Activated naive CD4-positive, alpha-beta T cell treated with anti-CD3 and anti-CD28 coated beads, Interleukin-2, amount 50 U/mL, for 72 hours (primary cell): Measurements from ENCODE around the gene GAS2L1. TPM values are rescaled to one million over a fixed set of nuclear protein-coding genes. Genes with fewer than 3 reads are reported as not detected.

Experiments used
- ATAC-seq, 2 donors: fragments of 150-1000 bp; cut with Tn5 transposase; 2 replicates each; pipeline ENCODE4 v1.10.0; 2021; ENCODE audit warnings: mild to moderate bottlenecking in 2 of 2, moderate library complexity in 2 of 2
- DNase-seq, 2 donors: peaks; one replicate each; pipeline ENCODE4 v3.0.0; 2021 to 2022; ENCODE audit warnings: low spot score in 2 of 2
- H3K27ac Mint-ChIP-seq, 2 donors: one replicate each; pipeline ENCODE4 v1.8.0; 2022; ENCODE audit warnings: mild to moderate bottlenecking in 2 of 2, mixed read lengths in 2 of 2
- H3K36me3 Mint-ChIP-seq, 2 donors: one replicate each; pipeline ENCODE4 v1.8.0; 2022; ENCODE audit warnings: mixed read lengths in 2 of 2
- H3K9me3 Mint-ChIP-seq, 2 donors: one replicate each; pipeline ENCODE4 v1.8.0; 2022; ENCODE audit warnings: mixed read lengths in 2 of 2
- total RNA-seq, 2 donors: library from RNA; stranded (reverse); gene quantifications; one replicate each; pipeline ENCODE4 v1.2.3, GENCODE V29; 2022

The GAS2L1 gene
- total RNA-seq, 2 donors from 2014 or later, result 0.36 to 1.5 TPM

DNA sequence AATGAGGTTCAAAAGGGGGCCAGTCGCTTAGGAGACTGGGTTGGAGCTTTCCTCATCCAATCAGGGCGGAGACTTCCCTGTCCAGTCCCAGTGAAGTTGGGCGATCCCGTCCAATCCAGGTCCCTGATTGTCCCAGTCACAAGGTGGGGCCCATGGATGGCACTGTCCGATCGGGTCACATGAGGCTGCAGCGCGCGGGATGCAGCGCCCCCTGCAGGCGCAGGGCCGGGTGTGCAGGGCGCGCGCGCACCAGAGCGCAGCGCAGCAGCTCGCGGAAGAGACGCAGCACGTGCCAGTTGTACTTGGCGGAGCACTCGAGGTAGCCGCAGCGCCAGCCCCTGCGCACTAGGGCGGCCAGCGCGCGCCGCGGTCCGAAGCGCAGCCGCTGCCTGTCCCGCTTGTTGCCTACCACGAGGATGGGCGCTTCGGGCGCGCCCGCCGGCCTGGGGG, 6.7 kb downstream of the GAS2L1 start:
- DNase-seq (peak in 1 of 2 donors; percentile 68), ATAC-seq (peak; percentile 11 to 52)
- Mint-ChIP-seq H3K9me3 (no peaks in the 10 kb centered on the region), H3K27ac (no peak overlapping the region), H3K36me3 (peaks cover 7 to 11% of the 10 kb centered on the region in 2 donors)

DNA sequence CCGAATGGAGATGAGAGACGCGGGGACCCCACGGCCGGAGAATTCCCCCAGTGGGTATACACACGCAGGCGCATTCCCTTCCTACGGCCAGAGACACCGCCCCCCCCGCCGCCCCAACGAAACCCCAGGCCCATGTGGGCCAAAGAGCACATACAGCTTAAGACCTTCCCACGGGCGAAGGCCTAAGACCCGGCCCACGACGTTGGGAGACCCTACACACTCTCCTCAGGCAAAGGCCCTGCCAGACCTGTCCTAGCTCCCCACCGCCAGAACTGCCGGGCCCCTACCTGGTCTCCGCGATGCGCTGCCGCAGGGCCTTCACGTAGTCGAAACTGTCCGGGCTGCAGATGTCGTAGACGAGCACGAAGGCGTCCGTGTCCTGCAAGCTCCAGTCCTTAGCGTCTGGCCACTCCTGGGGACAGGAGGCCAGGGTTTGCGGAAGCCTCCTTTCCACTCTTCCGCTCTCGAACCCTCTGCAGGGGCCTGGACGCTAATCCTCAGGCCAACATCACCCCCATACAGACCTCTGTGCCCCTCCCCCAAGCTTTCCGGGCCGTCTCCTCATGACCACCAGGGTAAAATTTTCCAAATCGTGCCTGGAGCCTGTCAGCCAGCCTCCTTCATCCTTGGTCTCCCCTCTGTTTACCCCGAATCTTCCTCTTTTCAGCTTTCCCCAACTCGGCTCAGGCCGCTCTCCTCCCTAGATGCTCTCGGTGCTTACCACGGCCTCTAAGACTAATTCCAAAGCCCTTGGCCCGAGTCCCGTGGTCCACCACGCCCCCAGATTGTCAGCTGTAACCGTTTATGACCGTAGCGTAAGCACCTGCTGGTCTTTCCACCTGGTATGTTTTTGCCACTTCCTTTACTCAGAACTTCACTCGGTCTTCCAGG, 7.4 kb downstream of the GAS2L1 start:
- H3K27ac Mint-ChIP-seq, result no peak overlapping the region
- no peak for DNase-seq
- no peak for ATAC-seq
- peaks cover 7 to 11% of the 10 kb centered on the region in 2 donors for H3K36me3 Mint-ChIP-seq
- H3K9me3 Mint-ChIP-seq, result no peaks in the 10 kb centered on the region

DNA sequence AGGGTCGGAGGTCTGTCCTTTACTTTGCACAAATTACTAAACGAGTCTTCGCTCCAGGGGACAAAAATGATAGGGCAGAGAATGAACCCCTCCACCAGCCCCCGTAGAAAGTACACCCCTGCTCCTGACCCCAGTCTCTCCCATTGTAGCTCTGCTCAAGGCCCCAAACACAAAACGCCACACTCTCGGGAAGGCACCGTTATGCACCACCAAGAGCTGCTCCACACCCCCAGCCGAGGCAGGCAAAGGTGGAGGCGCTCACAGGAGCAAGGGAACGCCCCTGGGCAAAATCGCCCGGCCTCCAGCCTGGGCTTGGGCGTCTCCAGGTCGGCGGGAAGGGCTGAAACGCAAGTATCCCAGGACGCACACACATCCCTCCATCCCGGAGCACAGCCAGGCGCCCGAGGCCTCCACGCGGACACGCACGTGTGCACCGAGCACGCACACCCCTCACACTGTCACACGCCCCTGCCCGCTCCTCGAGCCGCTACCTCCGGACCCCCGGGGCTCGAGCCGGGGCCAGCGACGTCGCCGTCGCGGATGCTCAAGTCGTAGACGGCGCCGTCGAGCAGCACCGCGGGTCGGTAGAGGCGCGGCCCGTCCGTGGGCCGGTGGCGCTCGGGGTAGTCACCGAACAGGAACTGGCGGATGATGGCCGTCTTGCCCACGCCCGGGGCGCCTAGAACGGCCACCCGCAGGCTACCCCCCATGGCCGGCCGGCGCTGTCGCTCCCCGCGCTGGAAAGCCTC, 8.3 kb downstream of the GAS2L1 start:
- no peak for ATAC-seq
- no peak for DNase-seq

DNA sequence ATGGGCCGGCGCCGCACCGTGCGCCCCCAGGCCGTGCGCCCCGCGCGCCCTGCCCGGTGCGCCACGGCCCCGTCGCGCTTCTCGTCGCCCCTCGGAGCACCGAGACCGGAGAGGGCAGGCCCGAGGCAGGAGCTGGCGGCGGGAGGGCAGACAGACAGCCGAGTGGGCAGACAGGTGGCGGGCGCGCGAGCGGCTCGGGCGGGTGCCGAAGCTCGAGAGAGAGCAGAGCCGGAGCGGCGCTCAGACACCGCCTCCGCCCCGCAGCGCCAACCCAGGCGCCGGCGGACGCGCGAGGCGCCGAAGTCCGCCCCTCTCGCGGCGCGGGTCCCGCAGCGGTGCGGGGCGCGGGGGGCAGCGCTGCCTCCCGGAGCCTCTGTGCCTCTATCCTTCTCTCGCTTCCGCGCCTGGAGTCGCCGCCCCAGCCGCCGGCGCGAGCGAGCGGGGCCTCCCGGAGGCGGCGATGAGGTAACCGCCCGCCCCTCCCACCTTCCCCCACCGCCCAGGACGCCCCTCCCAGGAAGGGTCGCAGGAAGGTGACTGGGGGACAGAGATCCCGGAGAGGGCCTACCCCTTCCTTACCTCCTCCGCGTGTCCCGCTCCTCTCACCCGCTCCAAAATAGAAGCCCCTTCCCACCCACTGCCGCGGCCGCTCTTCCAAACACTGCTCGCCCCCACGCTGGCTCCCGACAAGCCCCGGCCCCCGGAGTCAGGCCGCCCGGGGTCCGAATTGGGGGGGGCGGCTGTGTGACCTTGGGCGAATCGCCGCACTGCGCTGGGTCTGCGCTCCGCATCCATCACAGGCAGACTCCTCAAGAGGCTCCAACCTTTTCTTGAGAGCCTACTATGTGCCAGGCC, 9.1 kb downstream of the GAS2L1 start, which contains the start of gene RASL10A:
Gene RASL10A (minus strand): TSS at position 412 of the 855 bp plus-strand sequence. CDS start 451 bp downstream, outside the sequence.
- Mint-ChIP-seq H3K36me3 (peaks cover 7 to 11% of the 10 kb centered on the region in 2 donors), H3K9me3 (no peaks in the 10 kb centered on the region), H3K27ac (no peak within 1 kb of the TSS)
- no peak for DNase-seq
- peak in 1 of 2 donors; percentile 22 for ATAC-seq

More for the DNA sequence above, 8.3 kb downstream of the GAS2L1 start:
- peaks cover 7 to 11% of the 10 kb centered on the region in 2 donors for H3K36me3 Mint-ChIP-seq
- no peaks in the 10 kb centered on the region for H3K9me3 Mint-ChIP-seq
- no peak overlapping the region for H3K27ac Mint-ChIP-seq

DNA sequence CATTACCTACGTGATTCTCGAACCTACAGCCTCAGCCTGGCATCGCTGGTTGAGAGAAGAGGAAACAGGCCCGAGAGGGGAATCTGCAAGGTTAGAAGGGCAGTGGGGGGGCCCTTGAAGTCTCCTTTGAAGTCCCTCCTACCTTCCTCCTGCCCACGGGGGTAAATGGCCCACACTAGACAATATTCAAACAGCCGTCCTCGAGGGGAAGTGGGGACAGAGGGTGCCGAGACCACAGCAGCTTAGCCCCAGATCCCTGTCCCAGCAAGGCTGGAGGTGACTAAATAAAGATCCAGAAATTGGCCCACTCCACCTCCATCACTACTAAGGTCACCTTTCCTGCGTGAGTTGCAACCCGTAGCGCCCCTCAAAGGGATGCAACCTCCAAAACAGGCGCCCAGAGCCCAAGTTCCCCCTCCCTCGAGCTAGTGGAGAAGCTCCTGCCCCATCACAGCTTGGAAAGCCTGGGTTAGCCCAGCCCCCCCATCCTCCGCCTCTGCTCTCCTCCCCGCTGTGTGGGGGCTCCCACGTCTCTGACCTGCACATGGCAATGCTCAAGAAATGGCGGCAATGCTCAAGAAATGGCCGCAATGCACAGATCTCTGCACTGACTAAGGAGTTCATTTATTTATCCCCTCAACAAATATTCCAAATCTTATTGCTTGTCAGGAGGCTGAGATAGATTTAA, 9.8 kb downstream of the GAS2L1 start:
- no peak for ATAC-seq
- DNase-seq, result no peak
- H3K9me3 Mint-ChIP-seq, result no peaks in the 10 kb centered on the region
- H3K36me3 Mint-ChIP-seq, result peaks cover 7 to 11% of the 10 kb centered on the region in 2 donors
- H3K27ac Mint-ChIP-seq, result no peak overlapping the region

DNA sequence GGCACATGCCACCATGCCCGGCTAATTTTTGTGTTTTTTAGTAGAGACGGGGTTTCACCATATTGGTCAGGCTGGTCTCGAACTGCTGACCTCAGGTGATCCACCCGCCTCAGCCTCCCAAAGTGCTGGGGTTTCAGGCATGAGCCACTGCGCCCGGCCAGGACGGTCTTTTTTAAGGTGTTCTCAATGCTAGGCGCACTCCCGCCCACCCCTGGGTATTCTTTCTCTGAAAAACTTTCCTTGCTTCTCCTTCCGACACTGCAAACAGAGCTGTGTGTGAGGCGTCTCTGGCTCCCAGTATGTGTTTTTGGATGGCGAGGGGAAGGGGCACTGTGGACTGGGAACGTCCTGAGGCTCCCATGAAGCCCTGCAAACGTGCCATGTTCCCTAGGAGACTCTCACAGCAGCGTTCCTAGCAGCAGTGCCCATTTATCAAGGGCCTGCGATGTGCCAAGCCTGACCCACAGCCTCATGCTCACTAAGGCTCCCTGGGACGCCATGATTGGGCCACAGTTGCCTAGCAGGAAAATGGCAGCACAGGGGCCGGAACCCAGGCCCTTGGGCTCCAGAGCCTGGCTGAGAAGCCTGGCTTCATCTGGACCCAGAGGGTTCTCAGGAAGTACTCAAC, 11.5 kb downstream of the GAS2L1 start:
- DNase-seq (no peak), ATAC-seq (no peak)
- H3K9me3 Mint-ChIP-seq, result no peaks in the 10 kb centered on the region
- peaks cover 7 to 11% of the 10 kb centered on the region in 2 donors for H3K36me3 Mint-ChIP-seq
- H3K27ac Mint-ChIP-seq, result no peak overlapping the region

DNA sequence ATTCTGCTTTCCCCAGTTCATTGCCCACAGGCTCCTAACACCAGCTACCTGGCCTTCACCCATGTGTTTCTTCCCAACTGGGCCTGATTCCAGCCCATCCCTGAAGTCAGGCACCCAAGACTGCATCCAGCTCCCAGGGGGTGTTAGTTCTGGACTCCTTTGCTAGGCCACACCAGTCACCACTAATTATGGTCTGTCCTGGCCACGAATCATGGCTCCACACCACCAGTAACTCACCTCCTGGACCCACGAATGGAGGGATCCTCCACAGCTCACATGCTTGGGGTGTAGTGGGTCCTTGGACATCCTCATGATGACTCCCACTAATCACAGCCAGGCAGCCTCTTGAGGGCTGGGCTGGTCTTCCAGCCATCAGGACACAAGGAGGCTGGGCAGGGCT, 12.6 kb downstream of the GAS2L1 start:
- ATAC-seq, result no peak

DNA sequence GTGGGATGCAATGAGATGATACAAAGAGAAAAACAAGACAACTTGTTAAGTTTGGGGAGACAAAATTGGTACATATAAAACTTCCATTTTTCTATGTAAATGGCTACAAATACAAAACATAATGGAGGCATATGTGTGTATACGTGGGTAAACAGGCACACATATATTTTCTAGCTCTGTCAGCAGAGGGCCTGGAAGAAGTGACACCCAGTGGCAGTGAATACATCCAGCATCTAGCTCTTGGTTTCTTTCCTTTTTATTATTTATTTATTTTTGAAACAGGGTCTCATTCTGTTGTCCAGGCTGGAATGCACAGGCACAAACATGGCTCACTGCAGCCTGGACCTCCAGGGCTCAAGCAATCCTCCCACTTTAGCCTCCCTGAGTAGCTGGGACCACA, 14.1 kb downstream of the GAS2L1 start:
- DNase-seq (no peak), ATAC-seq (no peak)
- no peaks in the 10 kb centered on the region for H3K36me3 Mint-ChIP-seq
- no peaks in the 10 kb centered on the region for H3K9me3 Mint-ChIP-seq
- H3K27ac Mint-ChIP-seq, result no peak overlapping the region

More for the DNA sequence above, 12.6 kb downstream of the GAS2L1 start:
- Mint-ChIP-seq H3K36me3 (peaks cover 3 to 6% of the 10 kb centered on the region in 2 donors), H3K9me3 (no peaks in the 10 kb centered on the region), H3K27ac (no peak overlapping the region)
- DNase-seq, result no peak

DNA sequence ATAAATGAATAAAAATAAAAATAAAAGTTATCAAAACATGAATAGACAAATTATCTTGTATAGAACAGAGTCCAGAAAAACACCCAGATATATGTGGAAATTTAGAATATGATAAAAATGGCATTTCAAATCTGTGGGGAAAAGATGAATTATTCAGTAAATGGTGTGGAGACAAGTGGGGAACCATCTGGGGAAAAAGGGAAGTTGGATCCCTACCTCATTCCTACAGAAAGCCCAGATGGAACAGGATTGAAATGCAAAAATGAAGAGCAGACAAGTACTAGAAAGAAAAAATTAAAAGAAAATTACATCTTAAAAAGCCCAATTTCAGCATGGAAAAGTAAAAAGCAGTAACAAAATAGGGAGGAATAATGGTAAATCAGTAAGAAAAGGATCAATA, 17.2 kb downstream of the GAS2L1 start:
- H3K27ac Mint-ChIP-seq, result no peak overlapping the region
- H3K36me3 Mint-ChIP-seq, result no peaks in the 10 kb centered on the region
- DNase-seq (no peak), ATAC-seq (no peak)
- no peaks in the 10 kb centered on the region for H3K9me3 Mint-ChIP-seq

DNA sequence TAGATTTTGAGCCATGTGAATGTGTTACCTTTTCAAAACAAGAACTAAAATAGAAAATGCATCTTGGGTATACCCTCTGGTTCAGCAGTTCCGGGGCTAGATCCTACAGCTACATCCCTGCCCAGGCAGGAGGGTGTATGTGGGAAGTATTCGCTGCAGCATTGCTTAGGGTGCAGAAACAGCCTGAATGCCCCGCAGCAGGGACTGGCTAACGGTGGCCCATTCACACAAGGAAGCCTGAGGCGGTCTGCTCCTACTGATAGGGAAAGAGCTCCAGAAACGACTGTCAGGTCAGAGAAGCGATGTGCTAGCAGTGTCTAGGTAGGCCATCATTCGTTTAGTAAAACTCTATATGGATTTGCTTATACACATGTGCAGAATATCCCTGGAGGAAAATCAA, 18.9 kb downstream of the GAS2L1 start:
- no peaks in the 10 kb centered on the region for H3K36me3 Mint-ChIP-seq
- no peak for DNase-seq
- no peak for ATAC-seq
- no peaks in the 10 kb centered on the region for H3K9me3 Mint-ChIP-seq
- no peak overlapping the region for H3K27ac Mint-ChIP-seq

DNA sequence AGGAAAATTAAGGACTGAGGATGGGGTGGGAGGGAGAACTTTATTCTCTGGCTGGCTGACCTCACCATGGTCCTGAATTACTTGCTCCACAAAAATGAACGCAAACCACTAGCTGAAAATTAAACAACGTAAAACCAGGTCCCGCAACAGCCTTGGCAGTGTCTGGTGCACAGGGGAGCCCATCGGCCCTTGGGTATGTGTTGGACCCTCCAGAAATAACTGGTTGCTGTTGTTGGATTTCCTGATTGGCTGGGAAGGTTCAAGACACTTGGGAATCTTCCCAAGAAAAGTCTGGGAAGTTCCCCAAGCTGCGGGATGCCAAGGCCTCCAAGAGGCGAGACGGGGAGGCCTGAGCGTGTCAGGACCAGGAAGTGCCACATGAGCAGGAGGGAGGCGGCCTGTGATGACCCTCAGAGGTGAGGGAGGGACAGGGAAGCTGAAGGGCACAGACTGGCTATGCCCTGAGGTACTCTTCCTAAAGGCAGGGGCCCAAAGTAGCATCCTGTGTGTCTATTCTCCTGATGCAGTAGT, 19.4 kb downstream of the GAS2L1 start:
- H3K9me3 Mint-ChIP-seq, result no peaks in the 10 kb centered on the region
- peak overlapping the region in 1 of 2 donors; percentile 50 for H3K27ac Mint-ChIP-seq
- ATAC-seq (no peak), DNase-seq (no peak)
- H3K36me3 Mint-ChIP-seq, result no peaks in the 10 kb centered on the region

DNA sequence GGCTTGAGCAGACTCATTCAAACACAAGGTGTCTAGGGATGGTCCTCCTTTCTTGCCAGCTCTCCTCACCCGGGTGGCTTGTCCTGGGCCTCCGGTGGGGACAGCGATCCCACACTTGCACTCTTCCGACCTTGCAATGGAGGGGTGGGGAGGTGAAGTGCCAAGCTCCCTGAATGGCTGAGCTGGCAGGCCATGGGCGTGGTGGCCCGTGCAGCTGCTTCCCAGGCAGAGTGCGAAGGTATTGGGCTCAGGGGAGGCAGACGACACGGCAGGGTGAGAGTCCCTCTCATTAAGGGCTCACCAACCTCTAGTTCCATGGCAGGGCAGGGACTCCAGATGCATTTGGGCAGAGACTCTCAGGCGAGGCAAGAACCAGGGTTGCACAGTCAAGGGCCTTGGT, 20.0 kb downstream of the GAS2L1 start:
- ATAC-seq, result no peak
- DNase-seq, result no peak
- peak overlapping the region in 1 of 2 donors; percentile 92 for H3K27ac Mint-ChIP-seq
- H3K9me3 Mint-ChIP-seq, result no peaks in the 10 kb centered on the region
- no peaks in the 10 kb centered on the region for H3K36me3 Mint-ChIP-seq

DNA sequence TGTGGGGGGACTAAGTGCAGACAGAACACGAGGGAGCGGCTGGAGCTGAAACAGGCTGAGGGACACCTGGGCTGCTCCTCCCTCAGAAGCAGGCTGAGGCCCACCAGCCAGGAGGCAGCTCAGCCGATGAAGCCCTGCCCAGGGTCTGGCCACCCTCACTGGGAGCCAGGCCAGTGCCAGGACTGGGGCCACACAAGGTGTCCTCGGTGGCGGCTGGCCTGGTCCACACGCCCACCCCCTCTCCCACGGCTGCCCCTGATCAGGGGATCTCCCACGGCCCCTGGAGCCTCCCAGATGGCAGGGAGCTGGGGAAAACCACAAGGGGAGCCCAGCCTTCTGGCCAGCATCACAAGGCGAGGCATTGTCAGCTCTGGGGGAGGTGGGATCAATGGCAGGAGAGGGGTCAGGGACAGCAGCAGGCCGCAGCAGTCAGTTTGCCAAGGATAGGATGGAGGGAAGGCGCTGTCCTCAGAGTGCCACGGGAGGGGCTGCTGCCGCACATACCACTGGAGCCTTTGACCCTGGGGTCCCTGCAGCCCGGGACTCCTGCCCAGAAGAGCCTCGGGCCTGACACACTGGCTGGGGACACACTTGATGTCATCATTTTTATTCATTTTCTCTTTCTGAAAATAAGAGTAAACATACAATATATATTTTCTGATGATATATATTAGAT, 20.8 kb downstream of the GAS2L1 start:
- ATAC-seq, result no peak
- Mint-ChIP-seq H3K9me3 (no peaks in the 10 kb centered on the region), H3K36me3 (no peaks in the 10 kb centered on the region), H3K27ac (no peak overlapping the region)
- DNase-seq, result no peak

DNA sequence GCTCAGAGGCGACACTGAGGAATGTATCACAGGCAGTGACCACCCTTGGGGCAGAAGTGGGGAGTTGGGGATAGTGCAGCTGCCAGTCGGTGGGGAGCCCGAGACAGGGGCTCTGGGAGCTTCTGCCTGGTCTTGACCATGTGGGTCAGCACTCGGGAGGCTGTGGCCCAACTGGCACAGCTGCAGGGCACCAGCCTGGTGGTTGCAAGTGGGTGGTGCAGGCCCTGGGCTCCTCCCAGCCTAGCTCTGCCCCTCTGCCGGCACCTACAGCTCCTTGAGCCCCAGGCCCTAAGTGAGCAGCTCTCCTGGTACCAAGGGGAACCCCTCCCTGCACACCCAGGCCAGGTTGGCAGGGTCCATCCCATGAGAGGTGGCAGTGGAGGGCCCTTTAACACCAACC, 21.6 kb downstream of the GAS2L1 start:
- DNase-seq (no peak), ATAC-seq (no peak)
- H3K9me3 Mint-ChIP-seq, result no peaks in the 10 kb centered on the region
- no peaks in the 10 kb centered on the region for H3K36me3 Mint-ChIP-seq
- peak overlapping the region in 1 of 2 donors; percentile 29 for H3K27ac Mint-ChIP-seq
